Endothelial cell of umbilical vein (primary cell): ENCODE results near the gene CNDP2. TPM values are rescaled to one million over a fixed set of nuclear protein-coding genes. Genes with fewer than 3 reads are reported as not detected.

ENCODE experiments used
- BruUV-seq: library from RNA; stranded (reverse); fragments of 400-500 nt; replicated peaks from 2 replicates; lab custom pipeline; 2021; lab: Mats Ljungman, UMichigan
- CTCF ChIA-PET: fragments of 300-600, 350-600 bp; sonication (Branson Sonifier 250); formaldehyde crosslinking; loops from one replicate; lab custom pipeline; 2021; ENCODE audit warnings: antibody characterized with exemption, inconsistent platforms; lab: Charles Lee
- POLR2A ChIA-PET: fragments of 300-600, 350-600 bp; sonication (Branson Sonifier 250); formaldehyde crosslinking; loops from one replicate; lab custom pipeline; 2021; ENCODE audit warnings: antibody characterized with exemption, inconsistent platforms; lab: Charles Lee
- DNase-seq: peaks from one replicate; pipeline ENCODE4 v3.0.0-alpha.2; 2011; ENCODE audit warnings: low read depth, low spot score
- FAIRE-seq: peaks from 2 replicates; lab custom pipeline; 2011; peaks lifted over from hg19 to GRCh38; lab: Jason Lieb, UNC
- H2AFZ ChIP-seq: 2 replicates; pipeline ENCODE4 v1.6.0; 2012; ENCODE audit warnings: low read depth, low read length, control low read depth, inconsistent platforms
- H3K27ac ChIP-seq: 2 replicates; pipeline ENCODE4 v1.5.1; 2011; ENCODE audit warnings: low read depth, mild to moderate bottlenecking, control low read depth, low read length, moderate library complexity; ENCODE audit not compliant: insufficient read depth
- H3K27me3 ChIP-seq, 2 experiments: 2 replicates each; pipeline versions ENCODE4 v1.6.0 to v1.6.1; 2011; ENCODE audit warnings: low read length in 2 of 2, mixed read lengths in 1 of 2; ENCODE audit not compliant: control insufficient read depth in 2 of 2, insufficient read depth in 2 of 2
- H3K36me3 ChIP-seq, 2 experiments: 2 replicates in 1 of 2; 3 replicates in 1 of 2; pipeline ENCODE4 v1.5.1; 2011; ENCODE audit warnings: low read length in 2 of 2, mild to moderate bottlenecking in 1 of 2, moderate library complexity in 1 of 2; ENCODE audit not compliant: control insufficient read depth in 2 of 2, insufficient read depth in 2 of 2; ENCODE audit errors: extremely low read depth in 1 of 2
- H3K4me1 ChIP-seq: 3 replicates; pipeline ENCODE4 v1.5.1; 2011; ENCODE audit warnings: mild to moderate bottlenecking, low read length; ENCODE audit not compliant: control insufficient read depth, insufficient read depth; ENCODE audit errors: extremely low read depth
- H3K4me2 ChIP-seq: 2 replicates; pipeline ENCODE4 v1.6.1; 2011; ENCODE audit warnings: low read length, control low read depth, mixed read lengths; ENCODE audit not compliant: insufficient read depth
- H3K4me3 ChIP-seq, 3 experiments: fragments of 200-600 bp in 1 of 3; sonication (generic), shearing (Covaris generic) in 1 of 3; replicated peaks in 1 of 3; 2 replicates each; pipeline ENCODE4 v1.5.1; 2011 to 2016; ENCODE audit warnings: control low read depth in 3 of 3, low read length in 3 of 3, mild to moderate bottlenecking in 2 of 3, inconsistent platforms in 1 of 3, low read depth in 1 of 3, moderate library complexity in 1 of 3; ENCODE audit not compliant: insufficient read depth in 1 of 3
- H3K79me2 ChIP-seq: 2 replicates; pipeline ENCODE4 v1.6.0; 2012; ENCODE audit warnings: low read length, inconsistent platforms; ENCODE audit not compliant: control insufficient read depth, insufficient read depth
- H3K9ac ChIP-seq: replicated peaks from 2 replicates; pipeline ENCODE3; 2011; ENCODE audit warnings: low read length, control low read depth; ENCODE audit not compliant: insufficient read depth; ENCODE audit errors: extremely low read depth
- H3K9me1 ChIP-seq: replicated peaks from 3 replicates; pipeline ENCODE4 v1.6.0; 2011; ENCODE audit warnings: mild to moderate bottlenecking, low read length; ENCODE audit not compliant: control insufficient read depth, insufficient read depth; ENCODE audit errors: extremely low read depth
- H3K9me3 ChIP-seq: replicated peaks from 2 replicates; pipeline ENCODE4 v1.5.1; 2012; ENCODE audit warnings: low read length, inconsistent platforms; ENCODE audit not compliant: control insufficient read depth, insufficient read depth
- H4K20me1 ChIP-seq: replicated peaks from 2 replicates; pipeline ENCODE3; 2011; ENCODE audit warnings: mild to moderate bottlenecking, low read length; ENCODE audit not compliant: control insufficient read depth, insufficient read depth; ENCODE audit errors: extremely low read depth
- CTCF ChIP-seq, 2 donors: IDR thresholded peaks; 1 replicate in 1 of 2; 2 replicates in 1 of 2; pipeline ENCODE4 v1.5.1; 2011; ENCODE audit warnings: low read length in 2 of 2, mild to moderate bottlenecking in 2 of 2, moderate library complexity in 2 of 2, control low read depth in 1 of 2, inconsistent platforms in 1 of 2, low read depth in 1 of 2; ENCODE audit not compliant: insufficient read depth in 1 of 2; ENCODE audit errors: extremely low read depth in 1 of 2
- EZH2 ChIP-seq: IDR thresholded peaks from 2 replicates; pipeline ENCODE4 v1.6.1; 2012; ENCODE audit warnings: borderline replicate concordance, low read depth, mild to moderate bottlenecking, moderate library complexity, low read length, inconsistent platforms; ENCODE audit not compliant: severe bottlenecking
- FOS ChIP-seq: IDR thresholded peaks from 2 replicates; pipeline ENCODE4 v1.6.1; 2011; ENCODE audit warnings: mild to moderate bottlenecking, low read length, moderate library complexity, borderline replicate concordance; ENCODE audit not compliant: insufficient read depth
- GATA2 ChIP-seq: IDR thresholded peaks from 2 replicates; pipeline ENCODE4 v1.7.0; 2011; ENCODE audit warnings: low read depth, mild to moderate bottlenecking, moderate library complexity, mixed read lengths, low read length; ENCODE audit not compliant: insufficient read length, insufficient read depth
- JUN ChIP-seq: IDR thresholded peaks from 2 replicates; pipeline ENCODE4 v1.6.1; 2011; ENCODE audit warnings: borderline replicate concordance, low read depth; ENCODE audit not compliant: insufficient read length, insufficient read depth
- MYC ChIP-seq: IDR thresholded peaks from one replicate; pipeline ENCODE4 v1.6.1; 2011; ENCODE audit warnings: mild to moderate bottlenecking, low read depth, low read length
- POLR2A ChIP-seq: IDR thresholded peaks from 2 replicates; pipeline ENCODE4 v1.6.1; 2012; ENCODE audit warnings: low read depth, mild to moderate bottlenecking, control low read depth, low read length
- POLR2AphosphoS5 ChIP-seq: IDR thresholded peaks from 2 replicates; pipeline ENCODE4 v1.6.1; 2012; ENCODE audit warnings: low read depth, mild to moderate bottlenecking, control low read depth, low read length, moderate library complexity; ENCODE audit not compliant: insufficient read depth
- dilution Hi-C: fragments of 300-500 bp; cut with MboI; formaldehyde crosslinking; loops from one replicate; pipeline ENCODE4 v1.15.0; 2019; ENCODE audit warnings: low sequenced_read_pairs; ENCODE audit not compliant: extremely low pct_ligation_motif_present
- intact Hi-C: fragments of 100-400 bp; cut with micrococcal nuclease; formaldehyde crosslinking; loops from one replicate; pipeline ENCODE4 v1.10.0; 2022
- polyA plus RNA-seq, 4 experiments: library from polyadenylated mRNA; depleted of rRNA in 3 of 4; stranded (reverse) in 3 of 4; unstranded in 1 of 4; fragments of >200 nt; gene quantifications; 2 replicates each; pipeline versions ENCODE4 v1.2.1 to v1.2.3, GENCODE V29; 2011 to 2012; ENCODE audit warnings: missing spikeins in 1 of 4
- total RNA-seq: library from RNA; stranded (reverse); gene quantifications from 2 replicates; pipeline ENCODE4 v1.2.3, GENCODE V29; 2021
- TF ChIP-seq, protein P1 (sequence below): IDR thresholded peaks from 2 replicates; pipeline ENCODE4 v1.6.1; 2011; ENCODE audit not compliant: insufficient read depth, insufficient read length

Gene CNDP2
- total and polyA plus RNA-seq, 2 donors (not counting 3 experiments of a cell fraction or from before 2014, with no cell fraction given): 52.9 to 123 TPM

- no peak overlapping the region for H3K4me3 ChIP-seq
- no TSS peak for BruUV-seq
- no peak overlapping the region for H3K4me2 ChIP-seq
- no peak overlapping the region for H3K9ac ChIP-seq
- H4K20me1 ChIP-seq: no peaks in the 10 kb centered on the region
- DNase-seq: no peak
- H3K4me1 ChIP-seq: peaks cover 11% of the 10 kb centered on the region
- TF ChIP-seq GATA2 (no peak), FOS (no peak), CTCF (IDR thresholded peaks at IDR 0.05; ENCODE audit: extremely low read depth in 1 of 2, insufficient read depth in 1 of 2, low read depth in 1 of 2, low read length in 2 of 2) (no peak), POLR2A (no peak), MYC (no peak), JUN (no peak), EZH2 (no peak), POLR2AphosphoS5 (no peak)
- TF ChIP-seq, protein P1, sequence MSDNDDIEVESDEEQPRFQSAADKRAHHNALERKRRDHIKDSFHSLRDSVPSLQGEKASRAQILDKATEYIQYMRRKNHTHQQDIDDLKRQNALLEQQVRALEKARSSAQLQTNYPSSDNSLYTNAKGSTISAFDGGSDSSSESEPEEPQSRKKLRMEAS: no peak
- intact Hi-C loops: loop anchor here (2.0 to 10.0 kb wide), 3 partner anchors 707 to 1995 kb away; partner anchors contain the start of gene PTGR3
- H3K27ac ChIP-seq: no peak overlapping the region
- CTCF ChIA-PET: no interaction called here
- H3K27me3 ChIP-seq: peaks cover 6 to 10% of the 10 kb centered on the region in 2 experiments
- peaks cover 23% of the 10 kb centered on the region for H3K79me2 ChIP-seq
- dilution Hi-C loops: no loop called here
- no peak for FAIRE-seq
- no peaks in the 10 kb centered on the region for H3K9me1 ChIP-seq
- no peak overlapping the region for H2AFZ ChIP-seq
- peaks cover 3 to 7% of the 10 kb centered on the region in 2 experiments for H3K36me3 ChIP-seq
- POLR2A ChIA-PET: no interaction called here
- H3K9me3 ChIP-seq: no peaks in the 10 kb centered on the region
These were observed 1.6 kb downstream of the CNDP2 start for GRCh38 chr18:74497778-74498177.
